ENCODE data around the gene GPX7.

GPX7 gene

DNA sequence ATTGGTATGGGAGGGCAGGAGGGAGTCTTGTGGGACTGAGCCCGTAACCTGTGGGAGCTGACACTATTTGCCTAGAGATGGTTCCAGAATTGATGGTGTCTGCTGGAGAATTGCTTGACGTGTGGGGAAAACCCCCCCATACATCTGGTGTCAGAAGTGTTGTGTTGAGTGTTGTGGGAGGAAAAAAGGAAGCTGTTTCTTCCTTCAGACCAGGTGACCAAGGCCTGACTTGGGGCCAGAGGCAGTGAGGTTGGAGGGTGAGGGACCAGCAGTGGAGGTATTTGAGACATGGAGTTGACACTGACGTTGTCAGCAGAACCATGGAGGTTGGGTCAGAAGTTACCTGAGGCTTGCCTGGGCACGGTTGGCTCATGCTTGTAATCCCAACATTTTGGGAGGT is 39.1 kb downstream of the GPX7 start:
- no peaks in the 10 kb centered on the region for H3K27me3 ChIP-seq
- no peak overlapping the region for H3K4me3 ChIP-seq (ENCODE audit: low read depth in 1 of 2, low read length in 1 of 2)
- no peaks in the 10 kb centered on the region for H3K9me3 ChIP-seq
- peak overlapping the region; percentile 75 for H3K27ac ChIP-seq
- peaks cover 69 to 85% of the 10 kb centered on the region in 2 experiments for H3K4me1 ChIP-seq (ENCODE audit: control insufficient read depth in 1 of 2, insufficient read depth in 1 of 2, low read depth in 1 of 2, low read length in 1 of 2)
- TF ChIP-seq, protein P1, sequence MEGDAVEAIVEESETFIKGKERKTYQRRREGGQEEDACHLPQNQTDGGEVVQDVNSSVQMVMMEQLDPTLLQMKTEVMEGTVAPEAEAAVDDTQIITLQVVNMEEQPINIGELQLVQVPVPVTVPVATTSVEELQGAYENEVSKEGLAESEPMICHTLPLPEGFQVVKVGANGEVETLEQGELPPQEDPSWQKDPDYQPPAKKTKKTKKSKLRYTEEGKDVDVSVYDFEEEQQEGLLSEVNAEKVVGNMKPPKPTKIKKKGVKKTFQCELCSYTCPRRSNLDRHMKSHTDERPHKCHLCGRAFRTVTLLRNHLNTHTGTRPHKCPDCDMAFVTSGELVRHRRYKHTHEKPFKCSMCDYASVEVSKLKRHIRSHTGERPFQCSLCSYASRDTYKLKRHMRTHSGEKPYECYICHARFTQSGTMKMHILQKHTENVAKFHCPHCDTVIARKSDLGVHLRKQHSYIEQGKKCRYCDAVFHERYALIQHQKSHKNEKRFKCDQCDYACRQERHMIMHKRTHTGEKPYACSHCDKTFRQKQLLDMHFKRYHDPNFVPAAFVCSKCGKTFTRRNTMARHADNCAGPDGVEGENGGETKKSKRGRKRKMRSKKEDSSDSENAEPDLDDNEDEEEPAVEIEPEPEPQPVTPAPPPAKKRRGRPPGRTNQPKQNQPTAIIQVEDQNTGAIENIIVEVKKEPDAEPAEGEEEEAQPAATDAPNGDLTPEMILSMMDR (IDR thresholded peaks at IDR 0.05) = no peak
- no peaks in the 10 kb centered on the region for H3K36me3 ChIP-seq

DNA sequence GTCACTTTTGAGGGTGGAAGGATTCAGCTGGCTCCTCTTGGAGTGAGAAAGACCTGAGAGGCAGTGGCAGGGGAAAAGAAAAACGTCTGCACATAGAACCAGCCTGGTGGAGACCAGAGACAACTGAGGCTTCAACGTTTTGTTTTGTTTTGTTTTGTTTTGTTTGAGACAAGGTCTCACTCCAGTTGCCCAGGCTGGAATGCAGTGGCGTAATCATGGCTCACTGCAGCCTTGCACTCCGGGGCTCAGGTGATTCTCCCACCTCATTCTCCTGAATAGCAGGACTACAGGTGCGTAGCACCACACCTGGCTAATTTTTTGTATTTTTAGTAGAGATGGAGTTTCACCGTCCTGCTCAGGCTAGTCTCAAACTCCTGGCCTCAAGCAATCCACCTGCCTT is 43.1 kb downstream of the GPX7 start:
- peak overlapping the region; percentile 47 for H3K27ac ChIP-seq
- H3K4me3 ChIP-seq (ENCODE audit: low read depth in 1 of 2, low read length in 1 of 2) = no peak overlapping the region
- no peaks in the 10 kb centered on the region for H3K36me3 ChIP-seq
- no peaks in the 10 kb centered on the region for H3K27me3 ChIP-seq
- TF ChIP-seq, protein P1 (IDR thresholded peaks at IDR 0.05) = no peak
- peaks cover 34 to 46% of the 10 kb centered on the region in 2 experiments for H3K4me1 ChIP-seq (ENCODE audit: control insufficient read depth in 1 of 2, insufficient read depth in 1 of 2, low read depth in 1 of 2, low read length in 1 of 2)
- H3K9me3 ChIP-seq = no peaks in the 10 kb centered on the region

DNA sequence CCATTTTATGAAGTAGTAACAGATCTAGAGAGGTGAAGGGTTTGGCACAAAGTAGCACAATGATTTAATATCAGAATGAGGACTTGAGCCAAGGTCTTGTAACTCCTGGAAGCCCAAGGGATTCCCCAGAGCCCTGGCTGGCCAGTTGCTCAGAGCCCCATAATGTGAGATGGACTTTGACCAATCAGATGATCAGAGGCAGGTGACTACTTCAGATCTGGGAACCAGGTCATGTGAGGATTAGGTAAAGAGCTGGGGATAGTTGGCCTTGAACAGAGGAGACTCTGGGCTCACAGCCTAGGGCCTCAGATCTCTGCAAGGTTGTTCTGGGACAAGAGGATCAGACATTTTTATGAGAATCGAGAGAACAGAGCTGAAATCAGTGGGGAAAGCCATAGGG is 49.7 kb downstream of the GPX7 start:
- Histone ChIP-seq H3K27ac (no peak overlapping the region), H3K27me3 (no peaks in the 10 kb centered on the region), H3K4me1 (ENCODE audit: control insufficient read depth in 1 of 2, insufficient read depth in 1 of 2, low read depth in 1 of 2, low read length in 1 of 2) (no peaks in the 10 kb centered on the region), H3K4me3 (ENCODE audit: low read depth in 1 of 2, low read length in 1 of 2) (no peak overlapping the region), H3K9me3 (no peaks in the 10 kb centered on the region), H3K36me3 (no peaks in the 10 kb centered on the region)
- TF ChIP-seq, protein P1 (IDR thresholded peaks at IDR 0.05) = no peak

DNA sequence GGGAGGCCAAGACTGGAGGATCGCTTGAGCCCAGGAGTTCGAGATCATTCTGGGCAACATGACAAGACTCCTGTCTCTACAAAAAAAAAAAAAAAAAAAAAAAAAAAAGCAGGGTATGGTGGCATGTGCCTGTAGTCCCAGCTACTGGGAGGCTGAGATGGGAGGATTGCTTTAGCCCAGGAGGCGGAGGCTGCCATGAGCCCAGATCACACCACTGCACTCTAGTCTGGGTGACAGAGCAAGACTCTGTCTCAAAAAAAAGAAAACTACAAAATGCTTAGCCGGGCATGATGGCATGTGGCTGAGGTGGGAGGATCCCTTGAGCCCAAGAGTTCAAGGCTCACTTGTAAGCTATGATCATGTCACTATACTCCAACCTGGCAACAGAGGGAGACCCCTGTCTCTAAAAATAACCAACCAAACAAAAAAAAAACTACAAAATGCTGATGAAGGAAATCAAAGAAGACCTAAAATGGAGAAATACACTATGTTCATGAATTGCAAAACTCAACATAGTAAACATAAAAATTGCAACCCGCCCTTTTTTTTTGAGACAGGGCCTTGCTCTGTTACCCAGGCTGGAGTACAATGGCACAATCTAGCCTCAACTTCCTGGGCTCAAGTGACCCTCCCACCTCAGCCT is 51.2 kb downstream of the GPX7 start:
- Histone ChIP-seq H3K4me3 (ENCODE audit: low read depth in 1 of 2, low read length in 1 of 2) (no peak overlapping the region), H3K27ac (no peak overlapping the region), H3K9me3 (no peaks in the 10 kb centered on the region), H3K36me3 (no peaks in the 10 kb centered on the region), H3K27me3 (no peaks in the 10 kb centered on the region), H3K4me1 (ENCODE audit: control insufficient read depth in 1 of 2, insufficient read depth in 1 of 2, low read depth in 1 of 2, low read length in 1 of 2) (no peaks in the 10 kb centered on the region)
- TF ChIP-seq, protein P1 (IDR thresholded peaks at IDR 0.05) = no peak

DNA sequence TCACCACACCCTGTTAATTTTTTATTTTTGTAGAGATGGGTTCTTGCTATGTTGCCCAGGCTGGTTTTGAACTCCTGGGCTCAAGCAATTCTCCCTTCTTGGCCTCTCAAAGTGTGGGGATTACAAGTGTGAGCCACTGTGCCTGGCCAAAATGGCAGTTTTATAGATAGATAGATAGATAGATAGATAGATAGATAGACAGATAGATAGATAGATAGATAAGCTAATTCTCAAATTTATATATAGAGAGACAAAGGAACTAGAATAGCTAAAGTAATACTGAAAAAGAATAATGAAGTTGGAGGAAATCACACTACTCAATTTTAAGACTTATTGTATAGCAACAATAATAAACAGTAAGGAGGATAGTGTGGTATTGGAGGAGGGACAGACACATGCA is 51.9 kb downstream of the GPX7 start:
- no peak overlapping the region for H3K27ac ChIP-seq
- H3K27me3 ChIP-seq = no peaks in the 10 kb centered on the region
- no peak overlapping the region for H3K4me3 ChIP-seq (ENCODE audit: low read depth in 1 of 2, low read length in 1 of 2)
- H3K9me3 ChIP-seq = no peaks in the 10 kb centered on the region
- TF ChIP-seq, protein P1 (IDR thresholded peaks at IDR 0.05) = no peak
- no peaks in the 10 kb centered on the region for H3K4me1 ChIP-seq (ENCODE audit: control insufficient read depth in 1 of 2, insufficient read depth in 1 of 2, low read depth in 1 of 2, low read length in 1 of 2)
- no peaks in the 10 kb centered on the region for H3K36me3 ChIP-seq
